GM19238 (cell line): ENCODE measurements around the gene TTYH3.

Experiments used
- DNase-seq: peaks from one replicate; pipeline ENCODE4 v3.0.0; 2011; ENCODE audit warnings: low spot score; ENCODE audit not compliant: insufficient read length

TTYH3 gene

GRCh38 chr7:2634267-2635145, 2.7 kb downstream of the TTYH3 start:
- DNase-seq: no peak

- DNase-seq: no peak
Measured at GRCh38 chr7:2635148-2635668, 3.4 kb downstream of the TTYH3 start.

- DNase-seq: no peak
Measured at GRCh38 chr7:2635810-2636701, 4.3 kb downstream of the TTYH3 start.

GRCh38 chr7:2637066-2637471, 5.3 kb downstream of the TTYH3 start:
- no peak for DNase-seq

GRCh38 chr7:2637505-2638223, 5.9 kb downstream of the TTYH3 start:
- no peak for DNase-seq

GRCh38 chr7:2638224-2638991, 6.6 kb downstream of the TTYH3 start:
- no peak for DNase-seq

- no peak for DNase-seq
Measured at GRCh38 chr7:2639181-2639681, 7.4 kb downstream of the TTYH3 start.

- no peak for DNase-seq
Measured at GRCh38 chr7:2639695-2640481, 8.1 kb downstream of the TTYH3 start.

- no peak for DNase-seq
Measured at GRCh38 chr7:2640482-2640830, 8.7 kb downstream of the TTYH3 start.

GRCh38 chr7:2640846-2641316, 9.1 kb downstream of the TTYH3 start:
- no peak for DNase-seq

- DNase-seq: peak; percentile 46
Measured at GRCh38 chr7:2641406-2642393, 9.9 kb downstream of the TTYH3 start.

- DNase-seq: no peak
Measured at GRCh38 chr7:2643386-2644219, 11.8 kb downstream of the TTYH3 start.

GRCh38 chr7:2644220-2644561, 12.4 kb downstream of the TTYH3 start:
- no peak for DNase-seq

- DNase-seq: peak; percentile 51
Measured at GRCh38 chr7:2644562-2645273, 12.9 kb downstream of the TTYH3 start.

- peak; percentile 75 for DNase-seq
Measured at GRCh38 chr7:2645274-2645868, 13.6 kb downstream of the TTYH3 start.

GRCh38 chr7:2646336-2646679, 14.5 kb downstream of the TTYH3 start:
- no peak for DNase-seq
